H1 (cell line): ENCODE measurements around the gene CD200R1L. TPM values are rescaled to one million over a fixed set of nuclear protein-coding genes. Genes with fewer than 3 reads are reported as not detected.

ENCODE experiments used
- CTCF ChIA-PET: fragments of 300-600 bp; sonication (Branson Sonifier 250); formaldehyde crosslinking; loops from one replicate; lab custom pipeline; 2021; ENCODE audit not compliant: partially characterized antibody; lab: Charles Lee
- POLR2A ChIA-PET: fragments of 300-600 bp; sonication (Branson Sonifier 250); formaldehyde crosslinking; loops from one replicate; lab custom pipeline; 2021; ENCODE audit warnings: inconsistent platforms; ENCODE audit not compliant: partially characterized antibody; lab: Charles Lee
- DNase-seq, 2 experiments: peaks; one replicate each; pipeline versions ENCODE4 v3.0.0 to v3.0.0-alpha.2; 2010 to 2022; ENCODE audit warnings: low spot score in 2 of 2, low read depth in 1 of 2, mixed read lengths in 1 of 2
- FAIRE-seq: peaks from 2 replicates; lab custom pipeline; 2011; peaks lifted over from hg19 to GRCh38; lab: Jason Lieb, UNC
- H2AFZ ChIP-seq: 2 replicates; pipeline ENCODE4 v1.8.1; 2012; ENCODE audit warnings: low read length, inconsistent platforms
- H2AK5ac ChIP-seq: 2 replicates; pipeline ENCODE4 v1.6.1; 2013; ENCODE audit warnings: low read depth, low read length
- H2BK120ac ChIP-seq: replicated peaks from 2 replicates; pipeline ENCODE3; 2013; ENCODE audit warnings: low read depth, low read length, inconsistent platforms
- H2BK12ac ChIP-seq: 2 replicates; pipeline ENCODE4 v1.6.1; 2013; ENCODE audit warnings: low read depth, low read length
- H2BK15ac ChIP-seq: 2 replicates; pipeline ENCODE4 v1.6.1; 2013; ENCODE audit warnings: low read length
- H2BK20ac ChIP-seq: 2 replicates; pipeline ENCODE4 v1.6.1; 2013; ENCODE audit warnings: low read length
- H2BK5ac ChIP-seq: 2 replicates; pipeline ENCODE4 v1.6.1; 2013; ENCODE audit warnings: low read depth, low read length
- H3K14ac ChIP-seq: 2 replicates; pipeline ENCODE4 v1.6.1; 2013; ENCODE audit warnings: inconsistent platforms; ENCODE audit not compliant: insufficient read length
- H3K18ac ChIP-seq: 2 replicates; pipeline ENCODE4 v1.6.1; 2013; ENCODE audit warnings: low read length; ENCODE audit errors: extremely low read depth
- H3K23ac ChIP-seq: 2 replicates; pipeline ENCODE4 v1.6.1; 2013; ENCODE audit warnings: inconsistent platforms; ENCODE audit not compliant: insufficient read length
- H3K23me2 ChIP-seq: 2 replicates; pipeline ENCODE4 v1.6.1; 2013; ENCODE audit warnings: low read depth, low read length
- H3K27ac ChIP-seq: 2 replicates; pipeline ENCODE4 v1.6.1; 2011; ENCODE audit warnings: low read depth, low read length, inconsistent platforms
- H3K27me3 ChIP-seq, 4 experiments: replicated peaks in 1 of 4; 1 replicate in 1 of 4; 2 replicates in 3 of 4; pipeline versions ENCODE4 v1.6.1 to v1.8.1; 2011 to 2013; ENCODE audit warnings: low read length in 3 of 4, mild to moderate bottlenecking in 3 of 4, inconsistent platforms in 2 of 4, mixed read lengths in 2 of 4, moderate library complexity in 1 of 4; ENCODE audit not compliant: control insufficient read depth in 3 of 4, insufficient read depth in 3 of 4; ENCODE audit errors: extremely low read depth in 1 of 4
- H3K36me3 ChIP-seq, 4 experiments: 2 replicates each; pipeline versions ENCODE4 v1.6.1 to v1.8.1; 2011 to 2013; ENCODE audit warnings: mild to moderate bottlenecking in 4 of 4, low read length in 3 of 4, moderate library complexity in 2 of 4, control low read depth in 1 of 4, inconsistent platforms in 1 of 4; ENCODE audit not compliant: insufficient read depth in 4 of 4, control insufficient read depth in 2 of 4
- H3K4ac ChIP-seq: replicated peaks from 2 replicates; pipeline ENCODE3; 2013; ENCODE audit warnings: low read length, low read depth, mixed read lengths, inconsistent platforms; ENCODE audit not compliant: insufficient read length
- H3K4me1 ChIP-seq, 4 experiments: replicated peaks in 1 of 4; 1 replicate in 1 of 4; 2 replicates in 3 of 4; pipeline versions ENCODE4 v1.6.1 to v1.8.1; 2011 to 2013; ENCODE audit warnings: low read length in 3 of 4, inconsistent platforms in 2 of 4, mixed read lengths in 1 of 4; ENCODE audit not compliant: insufficient read depth in 4 of 4, control insufficient read depth in 3 of 4
- H3K4me2 ChIP-seq, 2 experiments: 2 replicates each; pipeline versions ENCODE4 v1.6.1 to v1.8.1; 2011 to 2013; ENCODE audit warnings: low read depth in 2 of 2, low read length in 2 of 2, control low read depth in 1 of 2, inconsistent platforms in 1 of 2, mild to moderate bottlenecking in 1 of 2; ENCODE audit not compliant: insufficient read depth in 1 of 2
- H3K4me3 ChIP-seq, 4 experiments: fragments of 200-600, 300-600 bp in 1 of 4; sonication (generic), shearing (Covaris generic), sonication (Bioruptor Twin) in 1 of 4; 2 replicates each; pipeline versions ENCODE4 v1.5.1 to v1.8.1; 2011 to 2016; ENCODE audit warnings: low read length in 4 of 4, low read depth in 3 of 4, control low read depth in 2 of 4, inconsistent platforms in 2 of 4, mild to moderate bottlenecking in 2 of 4, mixed read lengths in 1 of 4, moderate library complexity in 1 of 4; ENCODE audit not compliant: insufficient read depth in 2 of 4; ENCODE audit errors: extremely low read depth in 1 of 4
- H3K56ac ChIP-seq: replicated peaks from 2 replicates; pipeline ENCODE3; 2013; ENCODE audit warnings: low read depth, mild to moderate bottlenecking, mixed read lengths, low read length, inconsistent platforms; ENCODE audit not compliant: insufficient read length
- H3K79me1 ChIP-seq: 2 replicates; pipeline ENCODE4 v1.6.1; 2013; ENCODE audit warnings: low read depth, low read length, control low read depth
- H3K79me2 ChIP-seq, 2 experiments: 2 replicates each; pipeline versions ENCODE4 v1.6.1 to v1.8.1; 2012 to 2013; ENCODE audit warnings: low read length in 2 of 2, mild to moderate bottlenecking in 2 of 2, inconsistent platforms in 1 of 2; ENCODE audit not compliant: insufficient read depth in 2 of 2, control insufficient read depth in 1 of 2
- H3K9ac ChIP-seq, 4 experiments: replicated peaks in 1 of 4; 1 replicate in 1 of 4; 2 replicates in 3 of 4; pipeline versions ENCODE4 v1.6.1 to v1.8.1; 2011 to 2013; ENCODE audit warnings: low read depth in 3 of 4, low read length in 3 of 4, control low read depth in 2 of 4, mild to moderate bottlenecking in 2 of 4, moderate library complexity in 2 of 4, inconsistent platforms in 1 of 4; ENCODE audit errors: extremely low read depth in 1 of 4
- H3K9me3 ChIP-seq, 2 experiments: 2 replicates each; pipeline versions ENCODE4 v1.6.1 to v1.8.1; 2012 to 2013; ENCODE audit warnings: mild to moderate bottlenecking in 2 of 2, moderate library complexity in 2 of 2, control low read depth in 1 of 2, inconsistent platforms in 1 of 2, low read depth in 1 of 2, low read length in 1 of 2, mixed read lengths in 1 of 2; ENCODE audit not compliant: insufficient read depth in 2 of 2
- H4K20me1 ChIP-seq, 2 experiments: replicated peaks in 1 of 2; 2 replicates each; pipeline versions ENCODE3 to v1.8.1; 2011 to 2013; ENCODE audit warnings: inconsistent platforms in 2 of 2, low read length in 2 of 2, mild to moderate bottlenecking in 1 of 2; ENCODE audit not compliant: insufficient read depth in 2 of 2, control insufficient read depth in 1 of 2
- H4K5ac ChIP-seq: 2 replicates; pipeline ENCODE4 v1.6.1; 2013; ENCODE audit warnings: low read length, low read depth, mixed read lengths, inconsistent platforms; ENCODE audit not compliant: insufficient read length
- H4K8ac ChIP-seq: 2 replicates; pipeline ENCODE4 v1.8.0; 2013; ENCODE audit warnings: mild to moderate bottlenecking, moderate library complexity, low read length, inconsistent platforms; ENCODE audit not compliant: insufficient read depth; ENCODE audit errors: extremely low read depth
- H4K91ac ChIP-seq: replicated peaks from 2 replicates; pipeline ENCODE3; 2013; ENCODE audit warnings: low read length, mixed read lengths, inconsistent platforms; ENCODE audit not compliant: insufficient read length
- HDAC2 ChIP-seq, 2 experiments: fragments of 300-600 bp in 1 of 2; sonication (generic) in 1 of 2; IDR thresholded peaks; 2 replicates each; pipeline ENCODE4 v1.6.1; 2011 to 2012; ENCODE audit warnings: low read depth in 2 of 2, low read length in 2 of 2, mild to moderate bottlenecking in 2 of 2, moderate library complexity in 2 of 2, borderline replicate concordance in 1 of 2, inconsistent platforms in 1 of 2
- NANOG ChIP-seq: IDR thresholded peaks from 2 replicates; pipeline ENCODE4 v1.6.1; 2011; ENCODE audit warnings: low read length, low read depth, mild to moderate bottlenecking, inconsistent platforms; ENCODE audit not compliant: insufficient read depth, poor library complexity, severe bottlenecking
- PHF8 ChIP-seq: fragments of 200-600 bp; sonication (generic); conservative IDR thresholded peaks from 2 replicates; pipeline ENCODE4 v1.7.1; 2012; ENCODE audit warnings: low read depth, mild to moderate bottlenecking, inconsistent platforms, low read length, moderate library complexity
- RNF2 ChIP-seq: fragments of 200-900, 300-1000 bp; sonication (generic); IDR thresholded peaks from 2 replicates; pipeline ENCODE4 v1.7.1; 2016; ENCODE audit warnings: borderline replicate concordance, low read depth, mild to moderate bottlenecking, antibody characterized with exemption, low read length; ENCODE audit not compliant: poor library complexity, severe bottlenecking; ENCODE audit errors: missing control alignments
- RXRA ChIP-seq: IDR thresholded peaks from 2 replicates; pipeline ENCODE4 v1.6.1; 2011; ENCODE audit warnings: low read depth, mild to moderate bottlenecking, low read length, moderate library complexity; ENCODE audit not compliant: insufficient read depth
- TAF1 ChIP-seq: IDR thresholded peaks from 2 replicates; pipeline ENCODE4 v1.6.1; 2011; ENCODE audit warnings: mild to moderate bottlenecking, low read depth, low read length
- TAF7 ChIP-seq: optimal IDR thresholded peaks from 2 replicates; pipeline ENCODE3; 2011; ENCODE audit warnings: low read depth, mild to moderate bottlenecking, inconsistent platforms, low read length, moderate library complexity, borderline replicate concordance
- TEAD4 ChIP-seq: IDR thresholded peaks from 2 replicates; pipeline ENCODE4 v1.6.1; 2012; ENCODE audit warnings: low read depth, low read length, inconsistent platforms, mixed read lengths
- WGBS, 2 experiments: shearing (Covaris generic) in 1 of 2; methylation state at CpG; one replicate each; pipeline versions ENCODE4 v1.1.6 to v1.1.7; 2013 to 2015; ENCODE audit warnings: low lambda C conversion rate in 2 of 2, mixed read lengths in 2 of 2, inconsistent platforms in 1 of 2, low coverage in 1 of 2, missing lambda C conversion rate in 1 of 2; ENCODE audit not compliant: insufficient replicate concordance in 2 of 2, insufficient coverage in 1 of 2, insufficient read length in 1 of 2; ENCODE audit errors: extremely low coverage in 1 of 2, missing lambda C conversion rate in 1 of 2; 5-methylcytosine and 5-hydroxymethylcytosine counted together
- polyA plus RNA-seq, 7 experiments: library from polyadenylated mRNA; depleted of rRNA in 3 of 7; stranded (reverse) in 5 of 7; unstranded in 2 of 7; fragments of >200 nt in 5 of 7; fragments of 200-250 nt in 2 of 7; gene quantifications; 1 replicate in 5 of 7; 2 replicates in 1 of 7; 4 replicates in 1 of 7; pipeline versions ENCODE4 v1.2.1 to v1.2.3, GENCODE V29; 2011 to 2013; ENCODE audit warnings: missing spikeins in 2 of 7, mixed read lengths in 2 of 7
- total RNA-seq: library from RNA; stranded (reverse); fragmentation: NEBNext Ultra II Directional; extraction: Animal tissue kit (Norgen Biotek cat#: 25700); gene quantifications from 2 replicates; pipeline ENCODE4 v1.2.1, GENCODE V29; 2021
- TF ChIP-seq, protein P1 (sequence below): IDR thresholded peaks from 2 replicates; pipeline ENCODE4 v1.6.1; 2011; ENCODE audit warnings: low read length, improper control_type of control experiment
- TF ChIP-seq, protein P2 (sequence below): IDR thresholded peaks from 2 replicates; pipeline ENCODE4 v1.6.1; 2011; ENCODE audit warnings: low read depth, mild to moderate bottlenecking, low read length; ENCODE audit not compliant: insufficient read depth

The CD200R1L gene
- total and polyA plus RNA-seq, 2 of the 8 experiments (the other 6 are each of a cell fraction or from before 2014, with no cell fraction given): not detected

DNA sequence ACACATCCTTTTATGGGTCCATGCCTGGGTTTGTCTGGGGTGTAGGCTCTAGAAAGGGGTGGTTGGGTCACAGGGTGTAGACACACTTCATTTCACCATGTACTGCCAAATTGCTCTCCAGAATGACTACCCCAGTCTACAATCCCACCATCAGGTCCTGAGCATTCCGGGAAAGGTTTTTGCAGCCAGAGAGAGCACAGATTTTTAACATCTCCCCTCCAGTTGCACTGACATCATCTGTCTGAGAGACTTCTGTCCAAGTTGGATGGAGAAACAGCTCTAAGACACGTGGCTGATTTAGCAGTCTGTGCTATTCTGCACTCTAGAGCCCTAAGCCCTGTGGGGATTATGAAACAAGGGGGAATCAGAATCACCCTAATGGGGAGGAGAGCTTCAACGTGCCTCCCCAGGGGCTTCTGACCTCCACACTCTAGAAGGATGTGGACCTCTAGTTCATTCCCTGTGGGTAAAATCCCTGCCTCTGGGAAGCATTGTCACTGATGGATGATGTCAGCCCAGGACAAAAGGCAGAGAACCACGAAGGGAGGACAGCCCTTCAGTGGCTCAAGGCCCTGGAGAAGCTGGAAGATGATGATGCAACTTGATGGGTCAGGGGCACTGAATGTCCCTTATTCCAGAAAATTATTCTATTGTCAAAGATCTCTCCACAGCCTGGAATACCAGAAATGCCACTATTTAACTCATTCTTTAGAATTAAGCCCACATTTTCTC, 71.5 kb downstream of the CD200R1L start:
- Histone ChIP-seq H3K23ac (no peak overlapping the region), H3K4me3 (no peak overlapping the region), H3K56ac (no peak overlapping the region), H4K5ac (no peak overlapping the region), H3K36me3 (no peaks in the 10 kb centered on the region), H2BK12ac (no peak overlapping the region), H3K9ac (no peak overlapping the region), H3K9me3 (no peaks in the 10 kb centered on the region), H3K79me1 (no peaks in the 10 kb centered on the region), H2AFZ (no peak overlapping the region), H4K20me1 (no peaks in the 10 kb centered on the region), H4K91ac (no peak overlapping the region), H3K23me2 (no peaks in the 10 kb centered on the region; the same call in 1 of the 2 replicates), H2BK5ac (no peak overlapping the region), H3K27ac (no peak overlapping the region), H2AK5ac (no peak overlapping the region), H2BK15ac (no peak overlapping the region), H3K4me1 (no peaks in the 10 kb centered on the region), H3K79me2 (no peaks in the 10 kb centered on the region), H3K27me3 (no peaks in the 10 kb centered on the region), H2BK20ac (no peak overlapping the region), H3K18ac (no peak overlapping the region), H2BK120ac (no peak overlapping the region), H3K4ac (no peak overlapping the region), H3K4me2 (no peak overlapping the region), H4K8ac (no peak overlapping the region), H3K14ac (no peak overlapping the region)
- WGBS, 2 experiments: 86% methylated on average over 4 of the region's 4 CpGs; no CpG with 5 or more reads in 1 of the 2 experiments
- FAIRE-seq: no peak
- POLR2A ChIA-PET: no interaction called here
- no peak for DNase-seq
- CTCF ChIA-PET: interaction anchor here (1.0 to 1.2 kb wide), 2 partner anchors 27 to 1807 kb away, joined by 3 to 4 read pairs; no protein-coding TSS in a partner anchor
- no peak for TF ChIP-seq NANOG
- no peak for TF ChIP-seq TEAD4
- TF ChIP-seq PHF8: no peak
- no peak for TF ChIP-seq TAF1
- TF ChIP-seq, protein P1, sequence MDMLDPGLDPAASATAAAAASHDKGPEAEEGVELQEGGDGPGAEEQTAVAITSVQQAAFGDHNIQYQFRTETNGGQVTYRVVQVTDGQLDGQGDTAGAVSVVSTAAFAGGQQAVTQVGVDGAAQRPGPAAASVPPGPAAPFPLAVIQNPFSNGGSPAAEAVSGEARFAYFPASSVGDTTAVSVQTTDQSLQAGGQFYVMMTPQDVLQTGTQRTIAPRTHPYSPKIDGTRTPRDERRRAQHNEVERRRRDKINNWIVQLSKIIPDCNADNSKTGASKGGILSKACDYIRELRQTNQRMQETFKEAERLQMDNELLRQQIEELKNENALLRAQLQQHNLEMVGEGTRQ: no peak
- no peak for TF ChIP-seq HDAC2 (IDR thresholded peaks at IDR 0.05; ENCODE audit: borderline replicate concordance in 1 of 2, low read depth in 2 of 2, low read length in 2 of 2)
- TF ChIP-seq, protein P2, sequence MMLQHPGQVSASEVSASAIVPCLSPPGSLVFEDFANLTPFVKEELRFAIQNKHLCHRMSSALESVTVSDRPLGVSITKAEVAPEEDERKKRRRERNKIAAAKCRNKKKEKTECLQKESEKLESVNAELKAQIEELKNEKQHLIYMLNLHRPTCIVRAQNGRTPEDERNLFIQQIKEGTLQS: no peak
- no peak for TF ChIP-seq RXRA
- no peak for TF ChIP-seq TAF7
- no peak for TF ChIP-seq RNF2
